Stimulated activated CD8-positive, alpha-beta memory T cell treated with anti-CD3 and anti-CD28 coated beads, Interleukin-7, amount 100 ng/mL, for 24 hours (primary cell): Measurements from ENCODE around the gene TBC1D7.
"Not testable (repeated sequence)": the region's sequence is repeated elsewhere in the genome, so short reads cannot be mapped to it uniquely, and the experiment has no call there.

Experiments used
- DNase-seq: peaks from one replicate; pipeline ENCODE4 v3.0.0-alpha.2; 2020; ENCODE audit warnings: low read depth

TBC1D7 gene

GRCh38 chr6:13355999-13356785 is 27.9 kb upstream of the TBC1D7 start:
- DNase-seq = no peak

- no peak for DNase-seq
Observed at GRCh38 chr6:13355043-13355945, 27.0 kb upstream of the TBC1D7 start.

GRCh38 chr6:13354331-13355042 is 26.1 kb upstream of the TBC1D7 start:
- DNase-seq = no peak

GRCh38 chr6:13352165-13352564 is 23.8 kb upstream of the TBC1D7 start:
- DNase-seq = no peak

GRCh38 chr6:13351271-13351670 is 22.9 kb upstream of the TBC1D7 start:
- no peak for DNase-seq

- DNase-seq = no peak
Observed at GRCh38 chr6:13349811-13350506, 21.6 kb upstream of the TBC1D7 start.

GRCh38 chr6:13348334-13349113 is 20.2 kb upstream of the TBC1D7 start:
- DNase-seq = no peak

GRCh38 chr6:13346245-13346644 is 17.9 kb upstream of the TBC1D7 start:
- no peak for DNase-seq

- DNase-seq = no peak
Observed at GRCh38 chr6:13342414-13343019, 14.2 kb upstream of the TBC1D7 start.

- no peak for DNase-seq
Observed at GRCh38 chr6:13339863-13340630, 11.7 kb upstream of the TBC1D7 start.

GRCh38 chr6:13338038-13338437 is 9.7 kb upstream of the TBC1D7 start:
- DNase-seq = no peak

GRCh38 chr6:13336553-13336952 is 8.2 kb upstream of the TBC1D7 start:
- peak; percentile 80 for DNase-seq

- no peak for DNase-seq
Observed at GRCh38 chr6:13334953-13335352, 6.6 kb upstream of the TBC1D7 start.

GRCh38 chr6:13332349-13332706 is 4.0 kb upstream of the TBC1D7 start:
- DNase-seq = no peak

- DNase-seq = no peak
Observed at GRCh38 chr6:13331516-13332348, 3.4 kb upstream of the TBC1D7 start.

- DNase-seq = no peak
Observed at GRCh38 chr6:13328875-13329183, 492 bp upstream of the TBC1D7 start.

- no peak for DNase-seq
Observed at GRCh38 chr6:13327691-13328075, 654 bp downstream of the TBC1D7 start.

GRCh38 chr6:13326031-13326586 is 2.2 kb downstream of the TBC1D7 start:
- DNase-seq = not testable (repeated sequence)
